GM15510 (cell line): ENCODE data around the gene CCDC8.

Experiments used
- POLR2A ChIP-seq: IDR thresholded peaks from 3 replicates; pipeline ENCODE4 v1.6.1; 2011; ENCODE audit warnings: borderline replicate concordance; ENCODE audit not compliant: insufficient read length; ENCODE audit errors: extremely low read depth

Gene CCDC8

GRCh38 chr19:46435009-46435408 is 21.6 kb upstream of the CCDC8 start:
- TF ChIP-seq POLR2A, result no peak

DNA sequence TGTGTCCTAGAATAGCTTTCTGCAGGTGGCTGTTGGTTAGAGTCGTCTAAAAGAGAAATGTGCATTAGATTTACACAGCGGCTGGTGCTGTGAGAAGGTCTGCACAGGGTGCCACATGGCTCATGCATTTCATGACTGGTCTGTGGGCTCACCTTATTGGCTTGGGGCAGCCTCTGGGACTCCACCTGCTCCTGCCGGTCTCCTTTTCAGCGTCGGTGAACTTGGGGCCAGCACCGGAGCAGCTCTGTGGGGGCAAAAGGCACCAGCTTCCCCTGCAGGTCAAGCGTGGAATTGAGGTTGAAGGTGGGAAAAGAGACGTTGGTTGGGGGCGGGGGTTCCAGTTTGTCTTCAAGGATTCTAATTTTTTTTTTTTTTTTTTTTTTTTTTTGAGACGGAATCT is 18.5 kb upstream of the CCDC8 start:
- no peak for TF ChIP-seq POLR2A

DNA sequence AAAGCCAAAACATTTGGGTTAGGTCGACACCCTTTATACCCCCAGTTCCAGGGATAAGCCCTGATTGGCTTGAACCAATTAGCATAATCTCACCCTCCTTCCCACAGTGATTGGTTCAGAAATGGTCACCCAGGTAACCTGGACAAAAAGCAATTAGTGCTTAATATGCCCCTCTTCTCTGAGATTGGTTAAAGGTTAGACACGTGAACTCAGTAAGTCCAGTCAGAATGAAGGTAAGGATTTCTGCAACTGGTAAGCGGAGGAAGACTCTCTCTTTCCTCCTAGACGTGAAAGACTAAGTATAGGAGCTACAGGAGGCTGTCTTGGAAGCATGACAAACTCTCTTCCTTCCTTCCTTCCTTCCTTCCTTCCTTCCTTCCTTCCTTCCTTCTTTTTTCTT is 16.6 kb upstream of the CCDC8 start:
- no peak for TF ChIP-seq POLR2A

DNA sequence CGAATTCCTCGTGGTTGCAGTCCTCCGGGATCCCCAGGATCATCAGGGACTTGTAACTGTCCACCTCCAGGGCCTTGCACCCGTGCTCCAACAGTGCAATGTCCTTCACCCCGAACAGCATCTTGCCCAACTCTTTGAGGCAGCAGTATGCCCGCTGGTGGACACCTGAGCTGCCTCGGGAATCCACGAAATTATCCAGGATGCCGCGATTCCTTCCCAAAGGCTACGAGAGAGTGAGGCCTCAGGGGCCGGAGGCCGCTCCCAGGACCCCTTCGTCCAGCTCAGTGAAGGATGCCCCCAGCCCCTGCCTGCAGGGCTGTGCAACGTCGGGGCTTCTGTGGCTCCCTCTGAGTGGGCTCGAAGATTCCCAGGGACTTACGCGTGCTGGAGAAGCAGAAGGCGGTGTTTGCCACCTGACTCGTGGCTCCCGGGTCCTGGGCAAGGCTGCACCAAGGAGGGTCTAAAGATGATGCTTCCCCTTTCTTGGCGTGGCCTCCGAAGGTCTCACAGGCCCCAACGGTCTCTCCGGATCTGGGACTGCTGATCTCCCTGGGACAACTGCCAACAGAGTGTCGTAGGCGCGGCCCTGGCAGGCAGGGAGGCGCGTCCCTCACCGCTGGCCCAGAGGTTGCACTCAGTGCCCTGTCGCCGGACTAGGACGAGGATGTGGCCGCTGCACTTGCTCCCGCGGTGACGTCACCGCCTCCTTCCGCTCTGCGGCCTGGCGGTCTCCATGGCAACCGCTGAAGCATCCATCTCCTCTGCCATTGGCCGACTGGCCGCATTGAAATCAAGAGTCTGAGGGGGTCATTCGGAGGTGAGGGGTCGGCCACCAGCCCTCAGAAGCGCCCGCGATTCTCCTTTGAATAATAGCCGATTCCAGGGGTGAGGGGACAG is 15.1 kb upstream of the CCDC8 start, which contains the start of gene PNMA8C:
TSS of gene PNMA8C (minus strand) at position 698 of the 897 bp plus-strand sequence. CDS start at position 121, 577 bp downstream.
- no peak for TF ChIP-seq POLR2A

DNA sequence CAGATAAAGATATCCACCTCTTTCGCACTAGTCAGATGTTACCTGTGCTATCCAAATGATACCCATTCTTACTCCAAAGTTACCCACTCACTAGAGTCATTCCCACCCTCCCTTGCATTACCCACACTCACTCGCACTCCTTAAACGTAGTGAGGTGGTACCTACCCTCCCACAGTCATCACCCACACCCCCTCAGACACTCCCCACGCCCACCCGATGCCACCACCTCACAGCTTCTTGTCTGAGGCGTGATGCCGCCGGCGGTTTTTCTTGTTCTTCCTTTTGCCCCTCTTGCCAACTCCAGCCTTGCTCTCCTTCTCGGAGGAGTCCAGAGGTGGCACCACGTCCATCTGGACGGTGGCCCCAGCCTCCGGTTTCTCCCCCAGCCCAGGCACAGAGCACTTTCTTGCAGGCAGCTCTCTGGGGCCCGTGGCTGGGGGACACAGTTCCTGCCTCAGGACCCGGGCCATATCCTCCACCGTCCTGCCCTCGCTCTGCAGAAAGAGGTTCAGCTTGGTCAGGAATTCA is 14.2 kb upstream of the CCDC8 start:
- TF ChIP-seq POLR2A, result no peak

DNA sequence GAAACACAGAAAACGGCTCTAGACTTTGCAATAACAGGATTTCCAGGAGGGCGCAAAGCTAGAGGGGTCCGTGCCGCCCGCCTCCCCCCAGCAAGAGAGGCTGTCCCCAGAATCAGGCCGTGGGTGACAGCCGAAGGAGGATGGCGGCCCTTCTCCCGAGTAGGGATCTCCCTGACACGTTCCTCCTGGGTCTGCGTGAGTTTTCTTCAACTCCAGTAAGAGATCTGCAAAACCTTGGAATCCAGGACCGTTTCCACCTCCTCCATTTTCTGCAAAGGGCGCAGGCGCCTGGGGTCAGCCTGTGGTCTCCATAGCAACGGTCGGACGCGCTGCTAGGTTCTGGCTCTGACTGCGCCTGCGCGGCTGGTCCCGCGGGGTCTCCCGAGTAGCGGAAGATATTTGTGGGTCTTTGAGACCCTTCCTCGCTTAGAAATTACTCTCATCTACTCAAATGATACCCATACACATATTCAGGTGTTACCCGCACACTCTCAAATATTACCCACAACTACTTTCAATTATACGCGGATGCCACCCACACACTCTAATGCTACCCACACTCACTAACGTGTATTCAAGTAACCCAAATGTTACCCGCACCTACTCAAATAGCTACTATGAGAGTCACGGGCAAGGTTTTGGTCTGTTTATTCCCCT is 13.3 kb upstream of the CCDC8 start:
- no peak for TF ChIP-seq POLR2A

DNA sequence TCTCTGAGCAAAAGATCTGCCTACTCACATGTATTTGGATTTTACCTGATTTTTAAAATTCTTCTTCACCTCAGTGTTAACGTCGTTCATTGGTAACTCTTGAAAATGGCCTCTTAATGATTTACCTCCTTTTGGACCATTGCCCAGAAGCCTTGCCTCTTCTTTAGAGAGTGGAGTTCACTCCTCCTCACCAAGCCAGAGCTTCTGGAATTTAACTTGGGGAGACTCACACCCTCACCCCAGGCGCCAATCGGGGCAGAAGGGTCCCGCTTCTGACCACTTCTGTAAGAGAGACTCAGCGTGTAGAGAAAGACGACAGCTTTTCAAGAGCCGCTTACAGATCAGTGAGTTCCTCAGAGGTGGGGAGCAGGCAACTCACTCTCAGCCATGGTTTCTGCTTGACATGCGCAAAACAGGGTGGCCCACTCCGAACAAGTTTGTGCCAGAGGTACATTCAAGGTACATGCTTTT is 12.7 kb upstream of the CCDC8 start:
- no peak for TF ChIP-seq POLR2A

DNA sequence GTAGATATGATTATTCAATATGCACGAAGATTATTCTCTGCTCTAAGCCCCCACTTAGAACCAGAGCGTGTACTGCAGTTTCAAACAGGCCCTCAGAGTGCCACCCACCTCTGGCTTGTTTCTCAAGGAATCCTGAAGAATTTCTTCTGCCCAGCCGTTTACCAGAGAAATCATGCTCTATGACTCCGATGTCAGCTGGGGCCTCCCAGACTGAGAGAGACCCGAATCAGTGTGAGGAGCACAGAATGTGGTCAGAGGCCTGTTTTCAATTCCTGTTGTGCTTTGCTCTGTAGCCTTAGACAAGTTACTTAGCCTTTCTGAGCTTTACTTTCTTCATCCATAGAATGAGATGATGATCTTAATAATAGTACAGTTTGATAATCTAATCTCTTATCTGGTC is 9.8 kb upstream of the CCDC8 start:
- TF ChIP-seq POLR2A, result no peak

- TF ChIP-seq POLR2A, result no peak
Observed at GRCh38 chr19:46422344-46422743, 9.0 kb upstream of the CCDC8 start.

GRCh38 chr19:46420056-46420455 is 6.7 kb upstream of the CCDC8 start:
- TF ChIP-seq POLR2A, result no peak

GRCh38 chr19:46412650-46413261 is 608 bp downstream of the CCDC8 start:
- no peak for TF ChIP-seq POLR2A

- no peak for TF ChIP-seq POLR2A
Observed at GRCh38 chr19:46411925-46412649, 1.3 kb downstream of the CCDC8 start.

GRCh38 chr19:46411088-46411924 is 2.1 kb downstream of the CCDC8 start:
- no peak for TF ChIP-seq POLR2A
